Kidney glomerular epithelial cell (primary cell): Measurements from ENCODE around the gene SLC28A3.

Source experiments
- DNase-seq: peaks from one replicate; lab custom pipeline; 2025; lab: John Stamatoyannopoulos, UW

The SLC28A3 gene

GRCh38 chr9:84339962-84340361, 596 bp downstream of the SLC28A3 start:
- DNase-seq, result peak; percentile 33

GRCh38 chr9:84339503-84339902, 1.1 kb downstream of the SLC28A3 start:
- DNase-seq, result no peak

GRCh38 chr9:84338792-84339191, 1.8 kb downstream of the SLC28A3 start:
- DNase-seq, result no peak

- DNase-seq, result no peak
These were observed 3.3 kb downstream of the SLC28A3 start for GRCh38 chr9:84337252-84337651.

GRCh38 chr9:84331119-84331809, 9.3 kb downstream of the SLC28A3 start:
- DNase-seq, result peak; percentile 25

GRCh38 chr9:84330246-84330645, 10.3 kb downstream of the SLC28A3 start:
- DNase-seq, result no peak

- no peak for DNase-seq
These were observed 13.4 kb downstream of the SLC28A3 start for GRCh38 chr9:84327184-84327583.

GRCh38 chr9:84325347-84325973, 15.1 kb downstream of the SLC28A3 start:
- peak; percentile 91 for DNase-seq

- no peak for DNase-seq
These were observed 15.7 kb downstream of the SLC28A3 start for GRCh38 chr9:84324811-84325210.

GRCh38 chr9:84323858-84324257, 16.7 kb downstream of the SLC28A3 start:
- DNase-seq, result no peak

GRCh38 chr9:84322828-84323227, 17.7 kb downstream of the SLC28A3 start:
- DNase-seq, result peak; percentile 3

- no peak for DNase-seq
These were observed 20.3 kb downstream of the SLC28A3 start for GRCh38 chr9:84320231-84320630.

GRCh38 chr9:84319632-84320031, 20.9 kb downstream of the SLC28A3 start:
- no peak for DNase-seq

- no peak for DNase-seq
These were observed 21.6 kb downstream of the SLC28A3 start for GRCh38 chr9:84318981-84319380.

GRCh38 chr9:84317563-84317962, 23.0 kb downstream of the SLC28A3 start:
- no peak for DNase-seq

GRCh38 chr9:84315278-84315877, 25.2 kb downstream of the SLC28A3 start:
- peak; percentile 73 for DNase-seq

- DNase-seq, result no peak
These were observed 26.3 kb downstream of the SLC28A3 start for GRCh38 chr9:84314306-84314705.

- DNase-seq, result no peak
These were observed 29.7 kb downstream of the SLC28A3 start for GRCh38 chr9:84310883-84311282.

- DNase-seq, result no peak
These were observed 34.9 kb downstream of the SLC28A3 start for GRCh38 chr9:84305497-84306131.

- no peak for DNase-seq
These were observed 36.4 kb downstream of the SLC28A3 start for GRCh38 chr9:84304166-84304565.

GRCh38 chr9:84303061-84303460, 37.5 kb downstream of the SLC28A3 start:
- no peak for DNase-seq

- DNase-seq, result no peak
These were observed 38.7 kb downstream of the SLC28A3 start for GRCh38 chr9:84301851-84302250.

- no peak for DNase-seq
These were observed 40.3 kb downstream of the SLC28A3 start for GRCh38 chr9:84300271-84300670.
